ENCODE results near the gene CYP2D6. TPM values are rescaled to one million over a fixed set of nuclear protein-coding genes. Genes with fewer than 3 reads are reported as not detected.
A peak's percentile ranks its signal among the peaks of the same experiment; 100 is the strongest.

The CYP2D6 gene
- total and polyA plus RNA-seq, 2 of the 13 experiments (the other 11 are each of a cell fraction or from before 2014, with no cell fraction given) = 1.0 to 3.7 TPM

GRCh38 chr22:42090596-42091454, 39.8 kb downstream of the CYP2D6 start, which contains the start of gene NDUFA6 (continued):
- peak; percentile 55; the same call in 1 of the 2 replicates for TF ChIP-seq CBFB (CRISPR knock-in tag; IDR thresholded peaks at IDR 0.05)
- TF ChIP-seq RARA (CRISPR knock-in tag; IDR thresholded peaks at IDR 0.05) = peak; percentile 50
- peak; percentile 48; the same call in 1 of the 2 replicates for TF ChIP-seq MXD1 (CRISPR knock-in tag; IDR thresholded peaks at IDR 0.05)

- peaks cover 10 to 46% of the 10 kb centered on the region in 2 experiments for H3K36me3 ChIP-seq (replicated peaks in 1 of 2; ENCODE audit: control insufficient read depth in 1 of 2, insufficient read depth in 2 of 2, low read length in 2 of 2)
- no TSS peak for BruUV-seq (replicated peaks)
- POLR2A ChIA-PET = no interaction called here
- no peaks in the 10 kb centered on the region for H3K27me3 ChIP-seq (ENCODE audit: control insufficient read depth in 1 of 2, insufficient read depth in 2 of 2, low read length in 2 of 2)
- FAIRE-seq (no peak), DNase-seq (ENCODE audit: low spot score) (no peak), ATAC-seq (no peak)
- H3K9me3 ChIP-seq (ENCODE audit: low read length) = no peaks in the 10 kb centered on the region
- intact Hi-C loops (cut with micrococcal nuclease; ENCODE audit: unreplicated experiment) (no loop called here), in situ Hi-C loops (cut with HindIII; ENCODE audit: extremely low pct_ligation_motif_present, low pct_unique_long_range_greater_than_20kb) (no loop called here)
- WGBS (ENCODE audit: low lambda C conversion rate) = 89% methylated on average over 6 of the region's 6 CpGs
- TF ChIP-seq RELA (CRISPR knock-in tag; IDR thresholded peaks at IDR 0.05) (no peak), ZBTB44 (CRISPR knock-in tag; IDR thresholded peaks at IDR 0.05) (no peak), XRCC5 (optimal IDR thresholded peaks at IDR 0.05; ENCODE audit: low read length) (no peak), ZNF547 (CRISPR knock-in tag; IDR thresholded peaks at IDR 0.05) (no peak), FOXO1 (CRISPR knock-in tag; IDR thresholded peaks at IDR 0.05) (no peak), NFRKB (IDR thresholded peaks at IDR 0.05) (no peak), PAF1 (CRISPR knock-in tag; IDR thresholded peaks at IDR 0.05) (no peak), ZNF572 (CRISPR knock-in tag; IDR thresholded peaks at IDR 0.05) (no peak), GATAD2A (CRISPR knock-in tag; IDR thresholded peaks at IDR 0.05) (no peak), DRAP1 (CRISPR knock-in tag; IDR thresholded peaks at IDR 0.05) (no peak), ZNF530 (CRISPR knock-in tag; IDR thresholded peaks at IDR 0.05; ENCODE audit: low read depth) (no peak), ZNF136 (CRISPR knock-in tag; IDR thresholded peaks at IDR 0.05; ENCODE audit: low read depth) (no peak), ZNF660 (CRISPR knock-in tag; IDR thresholded peaks at IDR 0.05; ENCODE audit: borderline replicate concordance, low read depth) (no peak), TAF1 (CRISPR knock-in tag; IDR thresholded peaks at IDR 0.05) (no peak), ZFP90 (CRISPR knock-in tag; IDR thresholded peaks at IDR 0.05; ENCODE audit: borderline replicate concordance) (no peak)
- no peak overlapping the region for H3K4me2 ChIP-seq (ENCODE audit: low read depth, low read length)
- CTCF ChIA-PET (ENCODE audit: low intra/inter-chr PET ratio, low total read pairs) = no interaction called here
- H3K9ac ChIP-seq (ENCODE audit: insufficient read depth, low read depth, low read length) = no peak overlapping the region
- no peak overlapping the region for H3K4me3 ChIP-seq (replicated peaks in 1 of 3; ENCODE audit: insufficient read depth in 1 of 3, low read depth in 2 of 3, low read length in 3 of 3)
- H3K79me2 ChIP-seq (ENCODE audit: insufficient read depth, low read length) = peaks cover 17% of the 10 kb centered on the region
- H2AFZ ChIP-seq (ENCODE audit: low read length) = no peak overlapping the region
- no peak overlapping the region for H3K27ac ChIP-seq (ENCODE audit: extremely low read length, insufficient read depth, low read length)
- peaks cover 14% of the 10 kb centered on the region for H3K4me1 ChIP-seq (ENCODE audit: insufficient read depth, low read length)
- H4K20me1 ChIP-seq (ENCODE audit: insufficient read depth, low read length) = 0 out of 2 replicates have a peak, but pooled peaks cover 3% of the 10 kb centered on the region
Measured at GRCh38 chr22:42086051-42086450, 44.6 kb downstream of the CYP2D6 start.

All from HepG2 (cell line).